OCI-M2 (cell line): ENCODE measurements around the gene FIGNL2.
"Not testable (repeated sequence)": the region's sequence is repeated elsewhere in the genome, so short reads cannot be mapped to it uniquely, and the experiment has no call there.

Experiments used
- DNase-seq: peaks from one replicate; lab custom pipeline; 2025; ENCODE audit not compliant: unreplicated experiment; lab: John Stamatoyannopoulos, UW

FIGNL2 gene

DNA sequence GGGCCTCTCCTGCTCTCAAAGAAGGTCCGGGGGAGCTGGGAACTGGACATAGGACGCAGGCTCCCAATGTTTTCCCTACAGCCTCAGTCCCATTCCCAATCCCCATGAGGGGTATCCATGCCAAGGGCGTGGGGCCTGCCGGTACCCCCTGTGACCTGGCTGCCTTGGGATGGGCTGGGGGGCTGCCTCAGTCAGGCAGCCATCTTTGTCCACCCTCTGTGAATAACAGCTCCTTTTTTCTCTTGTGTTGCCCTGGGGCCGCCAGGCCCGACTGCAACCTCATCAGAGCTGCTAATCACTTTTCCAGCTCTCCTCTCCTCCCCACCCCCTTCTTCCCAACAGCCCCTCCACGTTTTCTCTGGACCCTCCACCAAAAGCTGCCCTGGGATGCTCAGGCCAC lies 11.2 kb downstream of the FIGNL2 start:
- no peak for DNase-seq

- no peak for DNase-seq
These were observed 11.7 kb downstream of the FIGNL2 start for GRCh38 chr12:51836827-51837173.

DNA sequence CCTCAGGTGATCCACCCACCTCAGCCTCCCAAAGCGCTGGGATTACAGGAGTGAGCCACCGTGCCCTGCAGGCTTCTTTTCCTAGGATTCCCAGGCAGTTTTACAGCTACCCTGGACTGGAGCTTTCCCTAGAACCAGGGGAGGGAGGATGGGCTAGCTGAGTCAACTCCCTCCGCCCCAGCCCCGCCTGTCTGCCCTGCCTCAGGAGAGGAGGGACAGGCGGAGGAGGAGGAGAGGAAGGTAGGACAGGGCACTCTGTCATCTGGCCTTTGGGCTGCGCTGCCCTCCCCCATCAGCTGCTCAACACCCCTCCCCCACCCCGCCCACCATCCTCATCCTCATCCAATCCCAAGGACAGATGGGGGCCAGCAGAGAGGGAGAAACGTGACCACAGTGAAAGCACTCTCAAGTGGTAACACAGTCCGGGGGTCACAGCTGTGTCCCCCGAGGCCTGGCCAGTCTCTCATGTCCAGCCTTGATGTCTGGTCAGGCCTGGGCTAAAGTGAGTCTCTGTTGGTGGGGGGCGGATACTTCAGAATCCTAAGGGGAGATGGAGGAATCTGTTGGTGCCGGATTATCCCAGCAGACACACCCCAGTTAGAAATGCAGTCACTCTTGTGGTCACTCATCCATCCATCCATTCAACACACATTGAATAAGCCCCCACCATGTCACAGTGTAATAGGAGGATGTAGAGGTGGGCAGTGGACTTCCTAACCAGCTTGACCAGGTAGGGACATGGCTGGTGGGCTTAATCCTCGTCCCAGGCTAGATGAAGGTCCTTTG lies 12.3 kb downstream of the FIGNL2 start:
- DNase-seq, result no peak

DNA sequence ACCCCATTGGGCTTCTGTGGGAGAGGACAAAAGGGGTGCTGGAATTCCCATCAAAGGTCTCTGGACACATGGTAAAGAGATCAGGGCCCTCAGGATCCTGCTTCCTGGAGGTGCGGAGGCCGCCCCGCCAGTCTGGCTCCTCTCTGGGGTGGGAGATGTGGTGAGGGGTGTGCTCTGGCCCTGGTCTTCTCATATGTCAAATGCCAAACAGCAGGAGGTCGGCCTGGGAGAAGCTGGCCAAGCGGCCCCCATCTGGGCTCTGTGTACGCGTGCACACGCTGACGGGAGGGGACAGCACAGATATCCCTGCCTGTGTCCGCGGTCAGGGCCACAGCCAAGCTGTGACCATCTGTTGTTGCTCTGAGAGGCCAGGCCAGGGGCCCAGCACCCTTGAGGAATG lies 14.1 kb downstream of the FIGNL2 start:
- no peak for DNase-seq

GRCh38 chr12:51833448-51834227 lies 14.9 kb downstream of the FIGNL2 start:
- no peak for DNase-seq

DNA sequence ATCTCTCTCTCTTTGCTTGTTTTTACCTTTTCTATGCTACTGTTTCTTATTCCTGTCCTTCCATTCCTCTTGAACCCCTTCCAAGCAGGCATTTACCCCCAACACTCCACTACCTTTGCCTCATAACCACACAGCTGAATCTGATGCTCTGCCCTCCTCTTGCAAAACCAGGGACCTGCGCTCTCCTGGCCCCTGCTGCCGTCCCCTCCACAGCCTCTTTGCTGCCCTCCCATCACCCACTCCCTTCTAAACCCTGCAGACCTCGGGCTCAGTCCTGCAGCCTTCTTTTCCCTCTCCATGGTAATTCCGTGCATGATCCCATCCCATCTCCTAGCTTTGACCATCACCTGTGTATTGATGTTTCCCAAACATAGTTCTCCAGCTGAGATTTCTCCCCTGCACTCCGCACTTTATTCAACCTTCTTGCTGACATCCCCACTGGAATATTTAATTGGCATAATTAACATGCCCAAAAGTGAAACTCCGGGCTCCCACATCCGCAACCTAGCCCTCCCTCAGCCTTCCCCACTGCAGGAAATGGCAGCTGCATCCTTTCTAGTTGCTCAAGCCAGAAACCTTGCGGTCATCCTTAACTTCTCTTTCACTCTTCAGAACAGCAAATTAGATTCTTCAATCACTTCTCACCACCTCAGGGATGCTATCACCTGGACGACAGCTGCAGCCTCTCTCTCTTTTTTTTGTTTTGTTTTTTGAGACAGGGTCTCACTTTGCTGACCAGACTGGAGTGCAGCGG lies 16.0 kb downstream of the FIGNL2 start:
- no peak for DNase-seq

GRCh38 chr12:51831817-51832216 lies 16.7 kb downstream of the FIGNL2 start:
- DNase-seq, result not testable (repeated sequence)

DNA sequence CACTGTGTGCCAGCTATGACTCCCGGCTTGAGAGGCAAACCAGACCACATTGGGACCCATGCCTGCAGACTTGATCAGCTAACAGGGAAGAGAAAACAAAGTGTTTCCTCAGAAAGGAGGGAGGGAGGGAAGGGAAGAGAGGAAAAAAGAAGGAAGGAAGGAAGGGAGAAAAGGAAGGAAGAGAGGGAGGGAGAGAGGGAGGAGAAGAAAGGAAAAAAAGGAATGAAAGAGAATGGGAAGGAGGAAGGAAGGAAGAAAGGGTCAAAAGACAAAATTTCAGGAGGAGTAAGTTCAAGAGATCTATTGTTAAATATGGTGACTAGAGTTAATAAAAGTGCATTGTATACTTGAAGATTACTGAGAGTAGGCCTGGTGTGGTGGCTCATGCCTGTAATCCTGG lies 18.9 kb downstream of the FIGNL2 start:
- DNase-seq, result no peak

- DNase-seq, result no peak
These were observed 19.5 kb downstream of the FIGNL2 start for GRCh38 chr12:51829011-51829481.

DNA sequence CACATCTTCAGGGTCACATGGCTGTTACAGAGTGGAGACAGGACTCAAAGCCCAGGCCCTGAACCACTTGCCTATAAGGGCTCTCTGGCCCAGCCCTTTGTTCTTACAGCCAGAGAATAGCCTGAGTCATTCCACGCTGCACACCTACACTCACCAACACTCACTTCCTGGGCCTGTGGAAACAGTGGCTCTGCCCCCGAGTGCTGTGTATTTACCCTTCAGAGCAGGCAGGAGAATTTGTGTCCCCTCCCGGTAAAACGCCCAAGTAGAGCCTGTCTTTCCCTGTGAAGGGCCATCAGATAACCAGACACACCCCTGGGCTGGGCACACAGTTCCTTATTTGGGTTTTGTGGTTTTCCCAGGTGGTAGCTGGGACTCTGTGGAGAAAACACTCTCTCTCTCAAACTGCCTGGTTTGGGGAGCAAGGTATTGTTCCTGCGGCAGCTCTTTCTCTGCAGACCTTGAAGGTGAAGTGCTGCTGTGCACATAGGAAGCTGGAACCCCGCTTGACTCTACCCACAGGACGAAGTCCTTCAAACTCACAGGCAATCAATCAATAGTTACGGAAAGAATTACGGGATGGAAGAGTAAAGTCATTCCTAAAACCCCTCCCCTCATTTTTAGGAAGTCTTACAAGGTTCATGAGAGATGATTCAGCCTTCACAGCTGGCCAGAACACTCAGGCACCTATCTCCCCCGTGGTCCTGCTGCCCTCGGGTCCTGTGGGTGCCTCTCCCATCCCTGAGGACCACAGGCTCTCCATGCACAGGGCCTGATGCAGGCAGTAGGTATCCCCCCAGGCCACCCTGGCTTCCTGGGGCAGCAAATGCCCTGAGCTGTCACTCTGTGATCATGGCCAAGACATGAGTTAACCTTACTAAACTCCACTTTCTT lies 20.3 kb downstream of the FIGNL2 start:
- no peak for DNase-seq

DNA sequence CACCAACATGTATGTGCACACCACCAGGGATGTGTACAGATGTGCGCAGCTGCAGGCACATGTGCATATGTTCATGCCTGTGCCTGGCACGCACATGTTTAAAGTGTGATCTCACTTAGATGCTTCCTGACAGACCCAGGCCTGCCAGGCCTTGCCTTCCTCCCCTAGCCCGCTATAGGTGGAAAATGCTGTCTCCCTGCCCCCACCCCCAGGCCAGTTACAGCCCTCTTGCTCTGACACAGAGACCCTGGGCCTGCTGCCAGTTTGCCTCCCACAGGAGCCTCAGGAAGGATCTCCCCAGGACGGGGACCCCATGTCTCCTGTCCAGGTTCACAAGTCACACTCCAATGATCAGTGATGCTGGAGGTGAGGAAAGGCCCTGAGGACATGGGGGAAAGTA lies 21.6 kb downstream of the FIGNL2 start:
- no peak for DNase-seq

- no peak for DNase-seq
These were observed 23.3 kb downstream of the FIGNL2 start for GRCh38 chr12:51825216-51825615.

GRCh38 chr12:51823875-51824565 lies 24.5 kb downstream of the FIGNL2 start:
- no peak for DNase-seq

GRCh38 chr12:51822956-51823355 lies 25.6 kb downstream of the FIGNL2 start:
- DNase-seq, result no peak

DNA sequence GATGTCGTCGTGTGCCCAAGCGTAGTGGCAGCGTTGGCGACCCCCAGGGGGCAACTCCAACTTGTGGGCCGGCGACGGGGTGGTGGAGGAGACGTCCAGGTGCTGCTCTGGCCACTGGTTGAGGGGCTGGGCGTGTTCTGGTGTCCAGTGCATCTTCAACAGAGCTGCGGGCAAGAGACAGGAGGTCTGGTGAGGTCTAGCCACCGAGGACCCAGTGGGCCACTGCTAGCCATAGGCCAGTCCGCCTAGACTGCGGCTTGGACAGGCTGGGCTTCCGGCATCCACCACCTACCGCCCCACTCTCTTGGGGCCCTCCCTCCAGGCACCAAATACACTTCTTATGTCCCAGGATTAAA lies 26.3 kb downstream of the FIGNL2 start:
- DNase-seq, result no peak

DNA sequence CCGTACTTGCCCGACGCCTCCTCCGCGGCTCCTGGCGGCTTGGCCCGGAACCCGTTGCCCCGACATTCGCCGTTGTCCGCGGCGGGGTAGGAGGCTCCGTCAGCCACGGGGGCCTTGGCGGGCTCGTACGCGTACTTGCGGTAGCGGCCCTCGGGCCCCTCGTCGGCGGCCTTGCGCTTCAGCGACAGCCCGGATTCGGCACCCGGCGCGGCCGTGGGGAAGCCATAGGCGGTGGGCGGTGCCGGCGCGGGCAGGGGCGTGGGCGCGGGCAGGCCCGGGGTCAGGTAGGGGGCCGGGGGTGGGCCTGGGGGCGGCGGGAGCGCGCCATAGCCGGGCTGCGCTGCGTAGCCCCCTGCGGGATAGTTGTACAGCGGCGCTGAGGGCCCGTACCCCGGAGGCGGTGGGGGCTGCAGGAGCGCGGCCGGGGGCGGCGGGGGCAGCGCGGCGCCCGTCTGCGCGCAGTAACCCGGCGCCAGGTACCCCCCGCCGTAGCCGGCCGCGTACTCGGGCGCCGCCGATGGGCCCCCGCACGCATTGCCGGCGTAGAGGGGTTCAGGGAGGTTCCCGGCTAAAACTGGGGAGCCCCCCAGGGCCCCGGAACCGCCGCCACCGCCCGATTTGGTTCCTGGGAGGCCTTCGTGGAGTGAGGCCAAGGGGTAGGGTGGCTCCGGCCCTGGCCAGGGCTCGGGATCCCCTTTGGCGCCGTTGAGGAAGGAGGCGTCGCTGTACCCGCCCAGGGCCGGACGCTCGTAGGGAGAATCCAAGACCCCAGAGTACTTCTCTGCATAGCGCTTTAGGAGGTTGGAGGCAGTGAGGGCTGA lies 26.9 kb downstream of the FIGNL2 start:
- DNase-seq, result no peak

GRCh38 chr12:51820526-51821439 lies 27.7 kb downstream of the FIGNL2 start:
- peak; percentile 12 for DNase-seq
